NCI-H2196 treated with DMSO at 0.1 percent for 48 hours (cell line): Measurements from ENCODE around the gene SYT8.
"Not testable (repeated sequence)": the region's sequence is repeated elsewhere in the genome, so short reads cannot be mapped to it uniquely, and the experiment has no call there.

Experiments
- DNase-seq: peaks from one replicate; lab custom pipeline; 2025; ENCODE audit not compliant: unreplicated experiment; lab: John Stamatoyannopoulos, UW

The SYT8 gene

GRCh38 chr11:1834779-1835670 lies at the start of gene SYT8:
SYT8 (plus strand) TSS chr11:1834990; CDS start chr11:1835106, 116 bp downstream.
- DNase-seq = no peak

- DNase-seq = no peak
Observed at GRCh38 chr11:1785749-1786413, 48.9 kb upstream of the SYT8 start.

GRCh38 chr11:1786466-1786865 lies 48.3 kb upstream of the SYT8 start:
- DNase-seq = no peak

DNA sequence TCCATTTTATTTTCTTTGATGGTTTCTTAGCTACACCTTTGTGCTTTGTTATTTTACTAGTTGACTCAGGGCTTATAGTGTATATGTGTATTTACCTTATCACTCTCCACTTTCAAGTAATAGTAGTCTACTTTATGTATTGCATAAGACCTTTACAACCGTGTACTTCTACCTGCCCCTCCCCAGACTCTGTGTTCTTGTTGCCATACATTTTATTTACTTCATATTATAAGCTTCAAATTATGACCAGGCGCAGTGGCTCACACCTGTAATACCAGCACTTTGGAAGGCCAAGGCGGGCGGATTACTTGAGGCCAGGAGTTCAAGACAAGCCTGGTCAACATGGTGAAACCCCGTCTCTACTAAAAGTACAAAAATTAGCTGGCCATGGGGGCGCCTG lies 42.9 kb upstream of the SYT8 start:
- no peak for DNase-seq

DNA sequence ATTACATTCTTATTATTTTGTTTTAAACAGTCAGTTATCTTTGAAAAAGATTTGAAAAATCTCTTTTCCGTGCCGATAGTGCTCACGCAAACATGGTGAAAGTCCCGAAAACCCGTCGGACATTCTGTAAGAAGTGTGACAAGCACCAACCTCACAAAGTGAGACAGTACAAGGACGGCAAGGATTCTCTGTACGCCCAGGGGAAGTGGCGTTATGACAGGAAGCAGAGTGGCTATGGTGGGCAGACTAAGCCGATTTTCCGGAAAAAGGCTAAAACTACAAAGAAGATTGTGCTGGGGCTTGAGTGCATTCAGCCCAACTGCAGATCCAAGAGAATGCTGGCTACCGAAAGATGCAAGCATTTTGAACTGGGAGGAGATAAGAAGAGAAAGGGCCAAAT lies 42.3 kb upstream of the SYT8 start:
- no peak for DNase-seq

- DNase-seq = no peak
Observed at GRCh38 chr11:1793081-1793480, 41.7 kb upstream of the SYT8 start.

DNA sequence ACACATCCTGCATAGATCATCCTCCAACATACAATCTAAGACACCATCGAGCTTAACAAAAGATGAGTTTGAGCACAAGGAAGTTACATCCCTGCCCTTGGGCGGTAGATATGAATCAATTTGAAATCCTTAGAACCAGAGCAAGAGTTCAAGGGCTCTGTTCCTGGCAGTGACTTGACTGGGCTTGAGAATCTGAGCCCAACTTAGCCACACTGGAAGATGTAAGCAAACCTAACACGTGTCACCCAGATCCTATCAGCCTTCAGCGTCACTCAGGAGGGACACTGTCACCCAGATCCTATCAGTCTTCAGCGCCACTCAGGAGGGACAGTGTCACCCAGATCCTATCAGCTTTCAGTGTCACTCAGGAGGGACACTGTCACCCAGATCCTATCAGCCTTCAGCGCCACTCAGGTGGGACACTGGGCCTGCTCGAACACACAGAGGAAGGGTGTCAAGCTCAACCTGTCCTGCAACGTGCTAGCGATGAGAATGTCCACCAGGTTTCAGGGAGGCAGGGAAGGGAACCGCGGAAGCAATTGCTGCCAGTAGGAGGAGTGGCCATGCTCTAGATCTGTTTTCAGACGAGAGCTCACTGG lies 38.3 kb upstream of the SYT8 start:
- DNase-seq = no peak

DNA sequence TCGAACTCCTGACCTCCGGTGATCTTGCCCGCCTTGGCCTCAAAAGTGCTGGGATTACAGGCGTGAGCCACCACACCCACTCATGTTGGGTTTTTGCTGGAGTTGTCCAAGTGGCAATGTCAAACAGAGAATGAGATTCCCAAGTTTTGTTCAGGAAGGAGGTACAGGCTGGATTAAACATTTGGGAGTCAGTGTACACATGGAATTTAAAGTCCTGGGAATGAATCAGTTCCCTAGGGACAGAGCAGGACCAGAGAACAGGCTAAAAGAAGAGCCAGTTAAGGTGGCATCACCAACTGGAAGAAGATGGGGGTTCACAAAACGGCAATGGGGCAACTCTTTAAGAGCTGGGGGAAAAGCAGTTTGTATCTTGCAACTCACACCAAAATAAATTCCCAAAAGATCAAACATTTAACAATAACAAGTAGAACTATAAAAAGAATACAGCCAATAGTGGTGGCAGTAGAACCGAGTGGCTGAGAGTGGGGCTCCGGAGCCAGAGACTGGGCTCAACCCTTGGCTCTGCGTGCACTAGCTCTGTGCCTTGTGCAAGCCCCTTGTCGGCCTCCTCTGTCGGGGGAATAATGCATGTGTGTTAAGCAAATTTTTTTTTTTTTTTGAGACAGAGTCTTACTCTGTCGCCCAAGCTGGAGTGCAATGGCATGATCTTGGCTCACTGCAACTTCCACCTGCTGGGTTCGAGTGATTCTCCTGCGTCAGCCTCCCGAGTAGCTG lies 37.2 kb upstream of the SYT8 start:
- no peak for DNase-seq

GRCh38 chr11:1803246-1803645 lies 31.5 kb upstream of the SYT8 start:
- DNase-seq = no peak

GRCh38 chr11:1803835-1804519 lies 30.8 kb upstream of the SYT8 start:
- not testable (repeated sequence) for DNase-seq

- no peak for DNase-seq
Observed at GRCh38 chr11:1805525-1805924, 29.3 kb upstream of the SYT8 start.

- DNase-seq = no peak
Observed at GRCh38 chr11:1807264-1807995, 27.4 kb upstream of the SYT8 start.

DNA sequence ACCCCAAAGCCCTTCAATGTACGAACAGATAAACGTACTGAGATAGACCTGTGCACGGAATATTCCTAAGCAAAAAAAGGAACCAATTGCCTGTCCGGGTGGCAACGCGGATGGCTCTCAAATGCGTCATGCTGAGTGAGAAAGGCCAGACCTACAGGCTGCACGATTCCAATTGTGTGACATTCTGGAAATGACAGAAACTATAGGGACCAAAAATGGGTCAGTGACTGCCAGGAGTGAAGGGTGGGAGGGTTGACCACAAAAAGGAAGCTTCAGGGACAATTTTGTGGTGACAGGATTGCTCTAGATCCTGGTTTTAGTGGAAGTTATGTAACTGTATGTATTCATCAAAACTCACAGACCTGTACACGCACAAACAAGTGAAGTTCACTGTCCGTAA lies 24.0 kb upstream of the SYT8 start:
- no peak for DNase-seq

DNA sequence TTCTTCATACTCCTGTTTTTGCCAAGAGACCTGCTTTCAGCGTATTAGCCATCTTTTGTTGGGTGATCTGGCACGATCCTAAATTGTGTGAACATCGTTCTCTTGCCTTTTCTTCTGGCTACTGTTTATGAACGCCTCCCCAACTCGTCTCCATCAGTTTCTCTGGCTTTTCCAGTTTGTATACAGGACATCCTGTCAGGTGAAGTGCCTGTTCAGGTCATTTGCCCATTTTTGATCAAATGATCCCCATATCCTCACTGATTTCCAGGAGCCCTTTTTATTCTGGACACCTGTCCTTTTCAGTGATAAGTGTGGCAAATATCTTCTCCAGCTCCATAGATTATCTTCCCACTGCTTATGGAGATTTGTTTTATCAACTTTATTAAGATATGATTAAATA lies 22.5 kb upstream of the SYT8 start:
- no peak for DNase-seq

- DNase-seq = no peak
Observed at GRCh38 chr11:1812801-1813200, 22.0 kb upstream of the SYT8 start.

- not testable (repeated sequence) for DNase-seq
Observed at GRCh38 chr11:1813356-1813755, 21.4 kb upstream of the SYT8 start.

DNA sequence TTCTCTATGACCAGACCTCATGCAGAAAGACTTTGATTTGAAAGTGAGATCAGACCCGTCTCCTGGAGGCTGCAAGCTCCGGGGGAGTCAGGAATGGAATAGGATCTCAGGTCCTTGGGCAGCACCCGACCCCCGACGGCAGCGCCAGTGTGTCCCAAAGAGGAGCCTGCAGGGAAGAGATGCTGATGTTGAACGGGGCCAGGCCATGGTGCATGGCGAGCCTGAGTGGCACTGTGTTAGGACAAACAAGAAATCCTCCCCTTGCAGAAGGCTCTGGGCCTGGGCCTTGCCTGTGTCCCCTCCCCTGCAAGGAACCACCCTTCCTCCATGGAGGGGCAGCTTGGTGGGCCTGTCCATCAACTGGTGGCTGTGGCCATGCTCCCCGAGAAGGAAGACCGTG lies 20.1 kb upstream of the SYT8 start:
- DNase-seq = no peak

DNA sequence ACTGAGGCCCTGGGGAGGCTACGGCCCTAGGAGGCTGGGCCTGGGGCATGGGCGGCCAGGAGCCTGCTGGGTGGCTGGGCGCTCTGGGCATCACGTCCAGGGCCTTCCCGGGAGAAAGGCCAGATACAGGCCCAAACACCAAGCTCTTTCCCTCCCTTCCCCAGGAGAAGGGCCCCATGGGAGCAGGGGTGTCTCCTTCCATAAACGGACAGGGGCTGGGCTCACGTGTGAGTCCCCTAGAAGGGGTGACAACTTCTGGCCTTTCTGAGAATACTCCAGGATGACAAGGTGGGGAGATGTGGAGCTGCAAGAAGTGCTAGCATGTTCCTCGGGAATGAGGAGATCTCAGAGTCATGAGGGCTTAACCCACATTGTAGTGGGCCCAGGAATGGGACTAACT lies 19.5 kb upstream of the SYT8 start:
- no peak for DNase-seq

DNA sequence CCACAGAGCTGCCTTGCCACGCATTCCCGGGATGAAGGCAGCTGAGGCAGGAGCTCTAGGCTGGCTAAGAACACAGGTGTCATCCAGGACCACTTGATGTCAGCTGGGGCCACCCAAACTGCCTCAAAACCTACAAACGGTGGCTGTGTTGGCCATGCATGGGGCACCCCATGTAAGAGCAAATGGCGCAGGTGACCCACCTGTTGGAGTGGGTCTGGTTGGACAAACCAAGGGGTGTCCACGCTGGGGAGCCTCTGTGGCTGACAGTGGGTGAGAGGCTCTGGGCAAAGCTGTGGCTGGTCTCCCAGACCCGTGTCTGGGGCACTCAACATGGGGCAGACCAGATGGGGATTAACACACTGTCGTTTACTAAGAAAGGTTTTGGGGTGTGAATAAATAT lies 19.0 kb upstream of the SYT8 start:
- no peak for DNase-seq

DNA sequence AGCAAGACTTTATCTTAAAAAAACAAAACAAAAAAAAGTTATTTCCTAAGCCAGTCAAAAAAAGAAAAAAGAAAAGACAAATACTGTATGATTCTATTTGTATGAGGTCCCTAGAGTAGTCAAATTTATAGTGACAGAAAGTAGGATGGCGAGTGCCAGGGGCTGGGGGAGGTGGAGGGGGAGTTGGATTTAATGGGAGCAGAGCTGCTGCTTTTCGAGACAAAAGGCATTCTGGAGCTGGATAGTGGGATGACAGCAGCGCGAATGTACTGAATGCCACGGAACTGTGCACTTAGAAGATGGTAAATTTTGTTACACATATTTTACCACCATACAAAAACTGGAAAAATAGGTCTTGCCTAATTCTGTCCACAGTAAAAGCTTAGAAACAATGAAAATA lies 17.8 kb upstream of the SYT8 start:
- DNase-seq = no peak
